ENCODE measurements around the gene CDH13.

DNA sequence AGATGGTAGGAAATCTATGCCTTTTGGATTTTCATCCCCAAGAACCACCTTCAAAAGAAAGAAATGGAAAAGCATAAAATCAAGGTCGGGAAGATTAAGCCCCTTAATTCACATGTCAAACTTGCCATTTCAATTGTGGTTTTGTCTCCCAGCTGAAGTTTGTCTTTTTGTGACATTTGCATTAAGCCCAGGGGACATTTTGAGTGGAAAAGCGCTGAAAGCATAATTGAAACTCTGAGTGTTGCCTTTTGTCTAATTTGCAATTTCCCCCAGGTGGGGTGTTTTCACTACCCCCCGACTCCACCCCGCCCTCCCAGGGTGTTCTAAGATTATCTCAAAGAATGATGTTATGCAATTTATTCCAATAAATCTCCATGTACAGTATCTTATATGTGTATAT is 396.2 kb downstream of the CDH13 start:
- TF ChIP-seq POLR2A (IDR thresholded peaks at IDR 0.05): no peak
- TF ChIP-seq, protein P1, sequence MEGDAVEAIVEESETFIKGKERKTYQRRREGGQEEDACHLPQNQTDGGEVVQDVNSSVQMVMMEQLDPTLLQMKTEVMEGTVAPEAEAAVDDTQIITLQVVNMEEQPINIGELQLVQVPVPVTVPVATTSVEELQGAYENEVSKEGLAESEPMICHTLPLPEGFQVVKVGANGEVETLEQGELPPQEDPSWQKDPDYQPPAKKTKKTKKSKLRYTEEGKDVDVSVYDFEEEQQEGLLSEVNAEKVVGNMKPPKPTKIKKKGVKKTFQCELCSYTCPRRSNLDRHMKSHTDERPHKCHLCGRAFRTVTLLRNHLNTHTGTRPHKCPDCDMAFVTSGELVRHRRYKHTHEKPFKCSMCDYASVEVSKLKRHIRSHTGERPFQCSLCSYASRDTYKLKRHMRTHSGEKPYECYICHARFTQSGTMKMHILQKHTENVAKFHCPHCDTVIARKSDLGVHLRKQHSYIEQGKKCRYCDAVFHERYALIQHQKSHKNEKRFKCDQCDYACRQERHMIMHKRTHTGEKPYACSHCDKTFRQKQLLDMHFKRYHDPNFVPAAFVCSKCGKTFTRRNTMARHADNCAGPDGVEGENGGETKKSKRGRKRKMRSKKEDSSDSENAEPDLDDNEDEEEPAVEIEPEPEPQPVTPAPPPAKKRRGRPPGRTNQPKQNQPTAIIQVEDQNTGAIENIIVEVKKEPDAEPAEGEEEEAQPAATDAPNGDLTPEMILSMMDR (IDR thresholded peaks at IDR 0.05): no peak

Measured in Peyer's patch (tissue), 4 donors.